Mucosa of descending colon (tissue), 3 donors: ENCODE measurements around the gene JMJD4. TPM values are rescaled to one million over a fixed set of nuclear protein-coding genes. Genes with fewer than 3 reads are reported as not detected.

Source experiments
- ATAC-seq: fragments of 200-7000 bp; cut with Tn5 transposase; one replicate; pipeline ENCODE4 v1.9.1; 2020; ENCODE audit warnings: mild to moderate bottlenecking, moderate library complexity
- DNase-seq, 3 donors: peaks; one replicate each; pipeline ENCODE4 v3.0.0-alpha.2; 2020
- H3K36me3 ChIP-seq: fragments of 200-600 bp; one replicate; pipeline ENCODE4 v1.8.0; 2021; ENCODE audit warnings: low read depth, mild to moderate bottlenecking
- H3K4me1 ChIP-seq: fragments of 200-600 bp; one replicate; pipeline ENCODE4 v1.8.0; 2021; ENCODE audit warnings: low read depth, mild to moderate bottlenecking
- H3K4me3 ChIP-seq: fragments of 200-600 bp; one replicate; pipeline ENCODE4 v1.8.0; 2021; ENCODE audit warnings: mild to moderate bottlenecking
- H3K9me3 ChIP-seq: fragments of 200-600 bp; one replicate; pipeline ENCODE4 v1.8.0; 2021; ENCODE audit warnings: mild to moderate bottlenecking
- CTCF ChIP-seq: fragments of 200-600 bp; IDR thresholded peaks from one replicate; pipeline ENCODE4 v1.8.0; 2022; ENCODE audit warnings: antibody characterized with exemption, mild to moderate bottlenecking
- intact Hi-C, 2 donors: fragments of 100-400 bp; cut with DNase I in 1 of 2; cut with micrococcal nuclease in 1 of 2; formaldehyde crosslinking; loops; one replicate each; pipeline versions ENCODE4 v1.11.0 to v1.11.1; 2022; cut with DNase I, micrococcal nuclease
- total RNA-seq, 3 donors: library from RNA; stranded (reverse); fragmentation: NEBNext Ultra II Directional in 2 of 3; extraction: Animal tissue kit (Norgen Biotek cat#: 25700) in 2 of 3; gene quantifications; one replicate each; pipeline versions ENCODE4 v1.2.1 to v1.2.4, GENCODE V29; 2021 to 2023
- donor health status: DM: no; HTN: no; CAD: no; lungs with moderate emphysema.
- donor health status: DM: no; HTN: no; CAD: no.
- donor health status: DM: no; HTN: yes; CAD: no.

Gene JMJD4
- total RNA-seq, 3 donors from 2014 or later: 12.3 to 18.1 (median 13.8) TPM

- peak; percentile 9 for ATAC-seq
- peaks cover 22% of the 10 kb centered on the region for H3K4me1 ChIP-seq
- H3K4me3 ChIP-seq: peak overlapping the region; percentile 23
- no peaks in the 10 kb centered on the region for H3K9me3 ChIP-seq
- no peak for DNase-seq
- H3K36me3 ChIP-seq: no peaks in the 10 kb centered on the region
- no peak for TF ChIP-seq CTCF
- intact Hi-C loops: no loop called here
Measured at GRCh38 chr1:227728892-227729143, 6.3 kb downstream of the JMJD4 start.

GRCh38 chr1:227728059-227728891 lies 6.8 kb downstream of the JMJD4 start:
- ATAC-seq: peak; percentile 88
- Histone ChIP-seq H3K36me3 (no peaks in the 10 kb centered on the region), H3K4me1 (peaks cover 21% of the 10 kb centered on the region), H3K9me3 (no peaks in the 10 kb centered on the region), H3K4me3 (peak overlapping the region; percentile 23)
- intact Hi-C loops: no loop called here
- no peak for TF ChIP-seq CTCF
- DNase-seq: peak; percentile 87 to 89 (median 89)

GRCh38 chr1:227726924-227727599 lies 8.0 kb downstream of the JMJD4 start:
- no peak for TF ChIP-seq CTCF
- Histone ChIP-seq H3K36me3 (no peaks in the 10 kb centered on the region), H3K4me1 (peaks cover 21% of the 10 kb centered on the region), H3K9me3 (peaks cover 4% of the 10 kb centered on the region), H3K4me3 (no peak overlapping the region)
- intact Hi-C loops: no loop called here
- ATAC-seq (no peak), DNase-seq (no peak)

- peaks cover 11% of the 10 kb centered on the region for H3K9me3 ChIP-seq
- TF ChIP-seq CTCF: no peak
- DNase-seq: no peak
- peaks cover 21% of the 10 kb centered on the region for H3K4me1 ChIP-seq
- H3K4me3 ChIP-seq: no peak overlapping the region
- no peaks in the 10 kb centered on the region for H3K36me3 ChIP-seq
- intact Hi-C loops: no loop called here
- ATAC-seq: no peak
Measured at GRCh38 chr1:227726318-227726717, 8.8 kb downstream of the JMJD4 start.

GRCh38 chr1:227725046-227725445 lies 10.1 kb downstream of the JMJD4 start:
- H3K4me1 ChIP-seq: peaks cover 16% of the 10 kb centered on the region
- DNase-seq: no peak
- no peak for ATAC-seq
- no peak overlapping the region for H3K4me3 ChIP-seq
- TF ChIP-seq CTCF: no peak
- H3K36me3 ChIP-seq: no peaks in the 10 kb centered on the region
- peaks cover 24% of the 10 kb centered on the region for H3K9me3 ChIP-seq
- intact Hi-C loops: no loop called here
